Naive thymus-derived CD8-positive, alpha-beta T cell (primary cell): Measurements from ENCODE around the gene ARHGAP25. TPM values are rescaled to one million over a fixed set of nuclear protein-coding genes. Genes with fewer than 3 reads are reported as not detected.
A peak's percentile ranks its signal among the peaks of the same experiment; 100 is the strongest.

Source experiments
- ATAC-seq, 2 donors: fragments of 150-1000 bp; cut with Tn5 transposase in 1 of 2; sonication (Bioruptor Pico), chemical (Tn5 transposase) in 1 of 2; 1 replicate in 1 of 2; 2 replicates in 1 of 2; pipeline ENCODE4 v1.10.0; 2021; ENCODE audit warnings: mild to moderate bottlenecking in 2 of 2, moderate library complexity in 2 of 2
- POLR2A ChIA-PET: fragments of 350-600 bp; sonication (Branson Sonifier 250); formaldehyde crosslinking; loops from one replicate; lab custom pipeline; 2021; ENCODE audit warnings: antibody characterized with exemption; lab: Charles Lee
- DNase-seq, 10 donors: peaks; one replicate each; pipeline versions ENCODE4 v3.0.0 to v3.0.0-alpha.2; 2020 to 2022
- H3K27ac Mint-ChIP-seq, 10 donors: one replicate each; pipeline ENCODE4 v1.8.0; 2020 to 2022; ENCODE audit warnings: mild to moderate bottlenecking in 10 of 10, mixed read lengths in 10 of 10, moderate library complexity in 4 of 10, inconsistent platforms in 1 of 10
- H3K27me3 Mint-ChIP-seq, 5 donors: one replicate each; pipeline ENCODE4 v1.8.0; 2021 to 2022; ENCODE audit warnings: mixed read lengths in 5 of 5
- H3K36me3 Mint-ChIP-seq, 3 donors: one replicate each; pipeline ENCODE4 v1.8.0; 2020 to 2022; ENCODE audit warnings: mixed read lengths in 3 of 3, mild to moderate bottlenecking in 2 of 3, inconsistent platforms in 1 of 3
- H3K4me1 Mint-ChIP-seq, 4 donors: one replicate each; pipeline ENCODE4 v1.8.0; 2021 to 2022; ENCODE audit warnings: mixed read lengths in 4 of 4
- H3K4me3 Mint-ChIP-seq, 10 donors: one replicate each; pipeline ENCODE4 v1.8.0; 2020 to 2022; ENCODE audit warnings: mild to moderate bottlenecking in 10 of 10, mixed read lengths in 10 of 10, moderate library complexity in 6 of 10, inconsistent platforms in 1 of 10
- H3K9me3 Mint-ChIP-seq, 9 donors: one replicate each; pipeline ENCODE4 v1.8.0; 2020 to 2022; ENCODE audit warnings: mixed read lengths in 9 of 9, mild to moderate bottlenecking in 3 of 9, inconsistent platforms in 1 of 9, moderate library complexity in 1 of 9
- polyA plus RNA-seq, 3 donors: library from polyadenylated mRNA; unstranded; fragments of 300-500 nt; fragmentation: Illumina TruSeq; gene quantifications; one replicate each; pipeline ENCODE4 v1.2.3, GENCODE V29; 2021
- total RNA-seq, 8 experiments: library from RNA in 2 of 8; stranded (reverse) in 2 of 8; gene quantifications; one replicate each; pipeline ENCODE4 v1.2.3 and lab custom pipeline; 2021 to 2026

The ARHGAP25 gene
- total and polyA plus RNA-seq, 5 experiments from 2014 or later: 76.5 to 124 (median 104) TPM

DNA sequence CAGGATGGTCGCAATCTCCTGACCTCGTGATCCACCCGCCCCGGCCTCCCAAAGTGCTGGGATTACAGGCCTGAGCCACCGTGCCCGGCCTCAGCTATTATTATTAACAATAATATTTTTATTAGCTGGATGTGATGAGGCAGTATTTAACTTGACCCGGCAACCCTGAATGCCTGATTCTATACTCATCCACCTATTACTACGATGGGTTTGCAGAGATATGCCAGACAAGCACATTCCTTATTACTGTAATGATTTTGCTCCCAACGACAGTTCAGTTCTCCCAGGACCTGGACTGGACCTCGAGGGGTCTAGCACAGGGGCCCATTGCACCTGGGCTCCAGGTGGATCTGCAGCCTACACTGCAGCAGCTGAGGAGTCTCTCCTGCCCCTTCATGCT lies 104.0 kb downstream of the ARHGAP25 start:
- POLR2A ChIA-PET: interaction anchor here (0.6 to 1.6 kb wide), 4 partner anchors 9 to 72 kb away, joined by 3 to 5 read pairs (median 4); no protein-coding TSS in a partner anchor
- H3K36me3 Mint-ChIP-seq: no peaks in the 10 kb centered on the region
- H3K27me3 Mint-ChIP-seq: no peaks in the 10 kb centered on the region
- ATAC-seq (no peak), DNase-seq (no peak)
- no peak overlapping the region for H3K27ac Mint-ChIP-seq
- peaks cover 7 to 38% (median 14%) of the 10 kb centered on the region in 4 donors for H3K4me1 Mint-ChIP-seq
- H3K4me3 Mint-ChIP-seq: no peak overlapping the region
- H3K9me3 Mint-ChIP-seq: no peaks in the 10 kb centered on the region

DNA sequence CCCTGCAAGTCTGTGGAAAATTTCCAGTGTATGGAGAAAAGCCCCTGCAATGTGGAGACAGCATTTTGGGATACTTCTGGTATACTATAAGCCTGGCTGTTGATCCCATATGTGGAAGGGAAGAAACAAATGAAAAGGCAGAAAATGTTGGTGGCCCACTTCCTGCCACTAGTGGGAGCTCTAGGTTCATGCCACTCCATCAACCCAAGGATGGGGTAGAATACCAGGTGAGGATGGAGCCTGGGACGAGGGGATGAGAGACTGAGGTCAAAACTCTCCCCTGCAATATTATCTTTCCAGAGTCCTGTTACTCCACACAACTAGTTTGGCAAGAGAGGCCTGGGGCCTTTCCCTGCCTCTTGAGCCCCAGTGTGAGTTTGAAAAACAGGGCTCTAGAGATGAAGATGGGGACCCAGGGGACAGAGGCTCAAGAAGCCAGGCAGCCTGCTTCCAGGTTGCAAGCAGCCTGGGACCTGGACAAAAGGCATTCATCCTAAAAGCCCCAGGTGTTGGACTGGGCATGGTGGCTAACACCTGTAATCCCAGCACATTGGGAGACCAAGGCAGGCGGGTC lies 104.7 kb downstream of the ARHGAP25 start:
- H3K27me3 Mint-ChIP-seq: no peaks in the 10 kb centered on the region
- POLR2A ChIA-PET: interaction anchor here (0.6 to 1.6 kb wide), 5 partner anchors 8 to 548 kb away, joined by 3 to 5 read pairs (median 5); no protein-coding TSS in a partner anchor
- DNase-seq (peak in 1 of 10 donors; percentile 17), ATAC-seq (no peak)
- peak overlapping the region in 1 of 10 donors; percentile 51 for H3K27ac Mint-ChIP-seq
- H3K36me3 Mint-ChIP-seq: no peaks in the 10 kb centered on the region
- H3K4me3 Mint-ChIP-seq: no peak overlapping the region
- H3K9me3 Mint-ChIP-seq: no peaks in the 10 kb centered on the region
- peaks cover 7 to 31% (median 13%) of the 10 kb centered on the region in 4 donors for H3K4me1 Mint-ChIP-seq

DNA sequence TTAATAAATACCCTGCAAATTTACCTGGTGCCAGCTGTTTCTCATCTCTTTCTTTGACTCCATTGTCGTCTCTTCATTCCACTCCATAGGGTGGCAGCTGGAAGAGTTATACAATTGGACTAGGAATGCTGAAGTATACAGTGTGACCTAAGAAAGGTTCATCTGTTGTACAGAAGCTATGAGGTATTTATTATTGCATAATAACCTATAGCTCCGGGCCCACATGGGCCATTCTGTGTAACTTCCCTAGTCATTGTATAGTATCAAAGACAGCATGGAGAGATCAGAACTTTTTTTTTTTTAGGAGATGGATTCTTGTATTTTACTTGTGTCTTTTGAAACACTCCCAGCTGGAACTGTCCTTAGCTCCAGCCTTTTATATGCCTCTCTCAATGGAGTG lies 110.4 kb downstream of the ARHGAP25 start:
- Mint-ChIP-seq H3K4me3 (no peak overlapping the region), H3K27me3 (peaks cover 2 to 8% (median 4%) of the 10 kb centered on the region in 5 donors), H3K36me3 (no peaks in the 10 kb centered on the region), H3K9me3 (no peaks in the 10 kb centered on the region), H3K27ac (no peak overlapping the region), H3K4me1 (no peaks in the 10 kb centered on the region)
- DNase-seq (no peak), ATAC-seq (no peak)
- POLR2A ChIA-PET: no interaction called here

DNA sequence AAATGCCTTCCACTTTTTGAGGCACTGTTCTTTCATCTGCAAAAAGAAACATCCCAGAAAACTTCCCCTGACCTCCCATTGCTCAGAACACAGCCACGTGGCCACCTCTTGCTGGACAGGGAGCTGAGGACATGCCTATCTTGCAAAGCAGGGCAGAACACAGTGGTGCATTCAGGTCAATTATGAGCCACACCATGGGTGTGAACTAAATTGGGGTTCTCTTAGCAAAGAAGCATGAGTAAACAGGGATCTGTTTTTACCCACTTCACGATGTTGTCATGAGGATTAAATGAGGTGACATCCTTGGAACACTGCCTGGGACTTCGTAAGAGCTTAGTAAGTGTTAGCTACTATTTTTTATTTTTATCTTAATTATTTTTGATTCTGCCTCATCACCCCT lies 111.5 kb downstream of the ARHGAP25 start:
- POLR2A ChIA-PET: interaction anchor here (0.6 kb wide), 1 partner anchor 33 kb away, joined by 3 read pairs; no protein-coding TSS in a partner anchor
- Mint-ChIP-seq H3K9me3 (no peaks in the 10 kb centered on the region), H3K27me3 (peaks cover 2 to 8% (median 4%) of the 10 kb centered on the region in 5 donors), H3K4me3 (no peak overlapping the region), H3K36me3 (no peaks in the 10 kb centered on the region), H3K4me1 (no peaks in the 10 kb centered on the region), H3K27ac (no peak overlapping the region)
- no peak for ATAC-seq
- DNase-seq: no peak

DNA sequence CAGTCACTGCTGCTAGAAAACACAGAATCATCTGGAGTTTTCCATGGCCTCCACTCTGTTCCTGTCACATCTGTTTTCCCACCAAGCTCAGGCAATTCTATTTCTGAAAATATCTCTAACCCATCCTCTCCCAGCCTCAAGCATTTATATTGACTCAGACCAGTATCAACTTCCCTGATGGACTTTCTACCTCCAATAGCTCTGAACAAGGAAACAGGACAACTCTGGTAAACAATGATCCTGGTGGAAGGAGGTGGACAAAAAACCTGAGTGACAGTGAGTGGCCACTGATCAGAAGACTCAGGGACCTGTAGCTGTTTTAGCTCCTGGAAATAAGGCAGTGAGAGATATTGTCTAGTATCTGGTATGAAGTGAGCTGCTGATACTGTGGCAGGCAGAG lies 113.1 kb downstream of the ARHGAP25 start:
- H3K36me3 Mint-ChIP-seq: no peaks in the 10 kb centered on the region
- H3K9me3 Mint-ChIP-seq: no peaks in the 10 kb centered on the region
- peaks cover 2 to 8% (median 4%) of the 10 kb centered on the region in 5 donors for H3K27me3 Mint-ChIP-seq
- H3K4me3 Mint-ChIP-seq: no peak overlapping the region
- POLR2A ChIA-PET: interaction anchor here (1.4 kb wide), 1 partner anchor 8 kb away, joined by 3 read pairs; no protein-coding TSS in a partner anchor
- no peaks in the 10 kb centered on the region for H3K4me1 Mint-ChIP-seq
- no peak for DNase-seq
- no peak for ATAC-seq
- no peak overlapping the region for H3K27ac Mint-ChIP-seq

GRCh38 chr2:68849579-68850030 lies 115.0 kb downstream of the ARHGAP25 start:
- no peak overlapping the region for H3K4me3 Mint-ChIP-seq
- H3K36me3 Mint-ChIP-seq: peaks cover 0 to 6% (median 0%) of the 10 kb centered on the region in 3 donors
- ATAC-seq (no peak), DNase-seq (no peak)
- no peak overlapping the region for H3K27ac Mint-ChIP-seq
- H3K27me3 Mint-ChIP-seq: peaks cover 3 to 8% (median 4%) of the 10 kb centered on the region in 5 donors
- POLR2A ChIA-PET: no interaction called here
- no peaks in the 10 kb centered on the region for H3K4me1 Mint-ChIP-seq
- H3K9me3 Mint-ChIP-seq: no peaks in the 10 kb centered on the region

GRCh38 chr2:68850524-68850923 lies 115.9 kb downstream of the ARHGAP25 start:
- Mint-ChIP-seq H3K4me3 (no peak overlapping the region), H3K36me3 (peaks cover 0 to 6% (median 0%) of the 10 kb centered on the region in 3 donors), H3K27ac (no peak overlapping the region), H3K4me1 (no peaks in the 10 kb centered on the region), H3K9me3 (no peaks in the 10 kb centered on the region), H3K27me3 (peaks cover 3 to 8% (median 4%) of the 10 kb centered on the region in 5 donors)
- POLR2A ChIA-PET: no interaction called here
- ATAC-seq (no peak), DNase-seq (no peak)

GRCh38 chr2:68853035-68853434 lies 118.4 kb downstream of the ARHGAP25 start:
- ATAC-seq (no peak), DNase-seq (no peak)
- Mint-ChIP-seq H3K27ac (no peak overlapping the region), H3K36me3 (peaks cover 0 to 6% (median 0%) of the 10 kb centered on the region in 3 donors), H3K27me3 (peaks cover 0 to 6% (median 4%) of the 10 kb centered on the region in 5 donors), H3K4me1 (peaks cover 0 to 6% (median 0%) of the 10 kb centered on the region in 4 donors), H3K9me3 (no peaks in the 10 kb centered on the region), H3K4me3 (no peak overlapping the region)
- POLR2A ChIA-PET: no interaction called here

DNA sequence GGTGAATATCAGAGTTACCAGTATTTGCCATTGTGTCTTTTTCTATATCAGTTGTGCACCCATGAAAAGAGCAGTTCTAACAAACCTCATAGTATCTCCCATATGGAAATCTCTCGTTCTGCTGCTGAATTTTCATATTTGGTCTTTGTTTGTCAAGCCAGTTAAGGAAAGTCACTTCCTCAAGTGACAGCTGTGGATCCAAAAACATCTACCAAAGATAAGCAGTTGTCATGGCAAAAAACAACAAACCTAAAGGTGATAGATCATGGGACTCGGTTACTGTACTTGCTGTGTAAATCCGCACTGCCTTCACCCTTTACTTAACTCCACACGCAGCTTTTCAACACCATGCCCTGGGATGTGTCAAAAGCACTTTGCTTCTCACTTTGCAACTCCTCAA lies 119.3 kb downstream of the ARHGAP25 start:
- POLR2A ChIA-PET: no interaction called here
- no peak for DNase-seq

GRCh38 chr2:68854476-68854875 lies 119.9 kb downstream of the ARHGAP25 start:
- H3K4me1 Mint-ChIP-seq: peaks cover 0 to 6% (median 0%) of the 10 kb centered on the region in 4 donors
- no peak for ATAC-seq
- no peak overlapping the region for H3K27ac Mint-ChIP-seq
- no peak for DNase-seq
- POLR2A ChIA-PET: no interaction called here
- no peak overlapping the region for H3K4me3 Mint-ChIP-seq
- H3K27me3 Mint-ChIP-seq: peaks cover 0 to 3% (median 2%) of the 10 kb centered on the region in 5 donors
- no peaks in the 10 kb centered on the region for H3K9me3 Mint-ChIP-seq
- H3K36me3 Mint-ChIP-seq: peaks cover 0 to 6% (median 0%) of the 10 kb centered on the region in 3 donors

More for the DNA sequence above, 119.3 kb downstream of the ARHGAP25 start:
- Mint-ChIP-seq H3K27me3 (peaks cover 0 to 6% (median 2%) of the 10 kb centered on the region in 5 donors), H3K27ac (no peak overlapping the region), H3K4me3 (no peak overlapping the region), H3K36me3 (peaks cover 0 to 6% (median 0%) of the 10 kb centered on the region in 3 donors), H3K9me3 (no peaks in the 10 kb centered on the region), H3K4me1 (peaks cover 0 to 6% (median 0%) of the 10 kb centered on the region in 4 donors)
- ATAC-seq: no peak

GRCh38 chr2:68855550-68855949 lies 120.9 kb downstream of the ARHGAP25 start:
- Mint-ChIP-seq H3K4me3 (no peak overlapping the region), H3K27ac (no peak overlapping the region), H3K4me1 (peaks cover 0 to 6% (median 0%) of the 10 kb centered on the region in 4 donors), H3K36me3 (peaks cover 0 to 6% (median 0%) of the 10 kb centered on the region in 3 donors), H3K27me3 (peaks cover 0 to 2% (median 1%) of the 10 kb centered on the region in 5 donors), H3K9me3 (no peaks in the 10 kb centered on the region)
- POLR2A ChIA-PET: no interaction called here
- DNase-seq: no peak
- no peak for ATAC-seq

- no peaks in the 10 kb centered on the region for H3K9me3 Mint-ChIP-seq
- H3K27ac Mint-ChIP-seq: peak overlapping the region in 1 of 10 donors; percentile 12
- DNase-seq: no peak
- no peak for ATAC-seq
- H3K36me3 Mint-ChIP-seq: peaks cover 0 to 6% (median 0%) of the 10 kb centered on the region in 3 donors
- H3K4me1 Mint-ChIP-seq: peaks cover 0 to 6% (median 0%) of the 10 kb centered on the region in 4 donors
- POLR2A ChIA-PET: no interaction called here
- peaks cover 0 to 2% (median 1%) of the 10 kb centered on the region in 5 donors for H3K27me3 Mint-ChIP-seq
- H3K4me3 Mint-ChIP-seq: no peak overlapping the region
These were observed 122.7 kb downstream of the ARHGAP25 start for GRCh38 chr2:68857202-68857845.
